HepG2 (cell line): ENCODE results near the gene CCND2. TPM values are rescaled to one million over a fixed set of nuclear protein-coding genes. Genes with fewer than 3 reads are reported as not detected.

Experiments
- ATAC-seq: fragments of 200-7000 bp; cut with Tn5 transposase; 3 replicates; pipeline ENCODE4 v1.9.1; 2020; ENCODE audit warnings: mild to moderate bottlenecking, moderate library complexity
- BruUV-seq: library from RNA; stranded (reverse); fragments of 400-500 nt; replicated peaks from 2 replicates; lab custom pipeline; 2021; lab: Mats Ljungman, UMichigan
- CTCF ChIA-PET: fragments of 300-600 bp; formaldehyde crosslinking; extraction: SDS; loops from one replicate; lab custom pipeline; 2021; ENCODE audit warnings: low total read pairs, inconsistent platforms, low intra/inter-chr PET ratio; lab: Yijun Ruan, JAX
- POLR2A ChIA-PET: fragments of 350-600 bp; sonication (Branson Sonifier 250); formaldehyde crosslinking; loops from one replicate; lab custom pipeline; 2020; ENCODE audit warnings: antibody characterized with exemption, inconsistent platforms; lab: Yijun Ruan, JAX
- DNase-seq: peaks from one replicate; pipeline ENCODE4 v3.0.0-alpha.2; 2015; ENCODE audit warnings: low spot score
- FAIRE-seq: peaks from 3 replicates; lab custom pipeline; 2011; peaks lifted over from hg19 to GRCh38; lab: Jason Lieb, UNC
- H2AFZ ChIP-seq: one replicate; pipeline ENCODE4 v1.6.1; 2011; ENCODE audit warnings: low read length, inconsistent platforms
- H3K27ac ChIP-seq: fragments of 300-600 bp; 3 replicates; pipeline ENCODE4 v1.8.0; 2011; ENCODE audit warnings: mixed run types, mild to moderate bottlenecking, mixed read lengths, low read length, inconsistent platforms; ENCODE audit not compliant: insufficient read depth; ENCODE audit errors: extremely low read length
- H3K27me3 ChIP-seq, 2 experiments: fragments of 200-600 bp in 1 of 2; 2 replicates in 1 of 2; 3 replicates in 1 of 2; pipeline versions ENCODE4 v1.6.0 to v1.8.0; 2011; ENCODE audit warnings: low read length in 2 of 2, mild to moderate bottlenecking in 2 of 2, moderate library complexity in 2 of 2, inconsistent platforms in 1 of 2; ENCODE audit not compliant: insufficient read depth in 2 of 2, control insufficient read depth in 1 of 2
- H3K36me3 ChIP-seq, 2 experiments: fragments of 200-600 bp in 1 of 2; replicated peaks in 1 of 2; 2 replicates in 1 of 2; 3 replicates in 1 of 2; pipeline versions ENCODE4 v1.5.1 to v1.8.0; 2011; ENCODE audit warnings: low read length in 2 of 2, inconsistent platforms in 1 of 2; ENCODE audit not compliant: insufficient read depth in 2 of 2, control insufficient read depth in 1 of 2
- H3K4me1 ChIP-seq: 2 replicates; pipeline ENCODE4 v1.5.1; 2012; ENCODE audit warnings: low read length, inconsistent platforms; ENCODE audit not compliant: insufficient read depth
- H3K4me2 ChIP-seq: 2 replicates; pipeline ENCODE4 v1.6.0; 2011; ENCODE audit warnings: low read depth, low read length, inconsistent platforms
- H3K4me3 ChIP-seq, 3 experiments: fragments of 200-600 bp in 1 of 3; sonication (generic), shearing (Covaris generic) in 1 of 3; replicated peaks in 1 of 3; 2 replicates each; pipeline ENCODE4 v1.5.1; 2011 to 2016; ENCODE audit warnings: low read length in 3 of 3, inconsistent platforms in 2 of 3, low read depth in 2 of 3, mild to moderate bottlenecking in 2 of 3, control low read depth in 1 of 3, mixed read lengths in 1 of 3; ENCODE audit not compliant: insufficient read depth in 1 of 3
- H3K79me2 ChIP-seq: one replicate; pipeline ENCODE4 v1.6.1; 2011; ENCODE audit warnings: low read length, inconsistent platforms; ENCODE audit not compliant: insufficient read depth
- H3K9ac ChIP-seq: 2 replicates; pipeline ENCODE4 v1.6.0; 2011; ENCODE audit warnings: mild to moderate bottlenecking, low read depth, low read length, inconsistent platforms; ENCODE audit not compliant: insufficient read depth
- H3K9me3 ChIP-seq: 2 replicates; pipeline ENCODE4 v1.5.1; 2012; ENCODE audit warnings: mild to moderate bottlenecking, low read length
- H4K20me1 ChIP-seq: 2 replicates; pipeline ENCODE4 v1.6.0; 2011; ENCODE audit warnings: inconsistent platforms, mild to moderate bottlenecking, low read length, moderate library complexity; ENCODE audit not compliant: insufficient read depth
- ARID2 ChIP-seq: sonication (generic); formaldehyde crosslinking; IDR thresholded peaks from 2 replicates; pipeline ENCODE4 v1.8.1; 2022; ENCODE audit warnings: mild to moderate bottlenecking, missing genetic modification reagents, borderline replicate concordance
- ATF1 ChIP-seq: IDR thresholded peaks from 2 replicates; pipeline ENCODE4 v1.6.1; 2016; ENCODE audit warnings: mild to moderate bottlenecking, control low read depth
- CBX1 ChIP-seq: IDR thresholded peaks from one replicate; pipeline ENCODE4 v1.6.1; 2016; ENCODE audit warnings: antibody characterized with exemption, low read depth
- ETV5 ChIP-seq: IDR thresholded peaks from 2 replicates; pipeline ENCODE4 v1.6.1; 2018; ENCODE audit warnings: missing biosample characterization, missing genetic modification reagents, inconsistent platforms, borderline replicate concordance
- FOXM1 ChIP-seq: sonication (generic); formaldehyde crosslinking; IDR thresholded peaks from 2 replicates; pipeline ENCODE4 v1.5.0; 2020; ENCODE audit warnings: missing genetic modification reagents
- IKZF5 ChIP-seq: IDR thresholded peaks from 2 replicates; pipeline ENCODE4 v1.6.1; 2018; ENCODE audit warnings: missing genetic modification reagents, mild to moderate bottlenecking, missing compliant biosample characterization
- THAP11 ChIP-seq: IDR thresholded peaks from 2 replicates; pipeline ENCODE4 v1.6.1; 2016; ENCODE audit warnings: missing biosample characterization, missing genetic modification reagents
- ZNF264 ChIP-seq: sonication (generic); formaldehyde crosslinking; IDR thresholded peaks from 2 replicates; pipeline ENCODE4 v1.4.0; 2020; ENCODE audit warnings: missing genetic modification reagents
- ZNF317 ChIP-seq: sonication (generic); formaldehyde crosslinking; IDR thresholded peaks from 2 replicates; pipeline ENCODE4 v1.5.0; 2020; ENCODE audit warnings: mild to moderate bottlenecking, missing genetic modification reagents
- ZNF574 ChIP-seq: sonication (generic); formaldehyde crosslinking; IDR thresholded peaks from 2 replicates; pipeline ENCODE4 v1.4.0; 2020; ENCODE audit warnings: missing genetic modification reagents
- ZNF577 ChIP-seq: sonication (generic); formaldehyde crosslinking; IDR thresholded peaks from 2 replicates; pipeline ENCODE4 v1.4.0; 2020; ENCODE audit warnings: mild to moderate bottlenecking, low read depth, missing genetic modification reagents, borderline replicate concordance
- ZNF761 ChIP-seq: sonication (generic); formaldehyde crosslinking; conservative IDR thresholded peaks from 2 replicates; pipeline ENCODE4 v1.4.0; 2020; ENCODE audit warnings: mild to moderate bottlenecking, missing genetic modification reagents
- WGBS: methylation state at CpG from one replicate; pipeline ENCODE4 v1.1.6; 2017; ENCODE audit warnings: low lambda C conversion rate; 5-methylcytosine and 5-hydroxymethylcytosine counted together
- in situ Hi-C: cut with HindIII; loops from 2 replicates; pipeline ENCODE4 v1.10.0; 2017; ENCODE audit warnings: low pct_unique_long_range_greater_than_20kb; ENCODE audit not compliant: extremely low pct_ligation_motif_present
- intact Hi-C: fragments of 100-400 bp; cut with micrococcal nuclease; formaldehyde crosslinking; loops from one replicate; pipeline ENCODE4 v1.10.0; 2022; ENCODE audit not compliant: unreplicated experiment
- polyA plus RNA-seq, 8 experiments: library from polyadenylated mRNA; depleted of rRNA in 3 of 8; stranded (reverse) in 7 of 8; unstranded in 1 of 8; fragments of >200 nt; fragmentation: Illumina TruSeq in 4 of 8; extraction: Trizol in 4 of 8; gene quantifications; 2 replicates each; pipeline versions ENCODE4 v1.2.1 to v1.2.3, GENCODE V29; 2011 to 2016; ENCODE audit warnings: low read depth in 4 of 8, missing spikeins in 1 of 8, mixed read lengths in 1 of 8; ENCODE audit not compliant: insufficient read depth in 1 of 8
- total RNA-seq, 5 experiments: library from RNA; depleted of rRNA; stranded (reverse); fragments of >200 nt; fragmentation: Illumina TruSeq; extraction: Trizol; gene quantifications; 2 replicates each; pipeline ENCODE4 v1.2.3, GENCODE V29; 2016; ENCODE audit warnings: low read depth in 1 of 5

CCND2 gene
- total and polyA plus RNA-seq, 2 of the 13 experiments (the other 11 are each of a cell fraction or from before 2014, with no cell fraction given) = 0.61 to 1.4 TPM

GRCh38 chr12:4281173-4281654 is 7.7 kb downstream of the CCND2 start:
- WGBS = 57% methylated on average over 16 of the region's 16 CpGs
- ATAC-seq (no peak), DNase-seq (no peak), FAIRE-seq (no peak)
- POLR2A ChIA-PET = no interaction called here
- in situ Hi-C loops (no loop called here), intact Hi-C loops (no loop called here)
- no TSS peak for BruUV-seq
- no peak overlapping the region for H3K27ac ChIP-seq
- H3K79me2 ChIP-seq = no peaks in the 10 kb centered on the region
- H3K27me3 ChIP-seq = peaks cover 8 to 49% of the 10 kb centered on the region in 2 experiments; a peak in 4 of 5 replicates
- H3K9ac ChIP-seq = no peak overlapping the region
- H3K9me3 ChIP-seq = no peaks in the 10 kb centered on the region
- peak overlapping the region; percentile 24; the same call in 1 of the 2 replicates for H3K4me2 ChIP-seq
- H2AFZ ChIP-seq = no peak overlapping the region
- TF ChIP-seq THAP11 (CRISPR knock-in tag) = no peak
- TF ChIP-seq ZNF574 = no peak
- no peak for TF ChIP-seq ATF1 (CRISPR knock-in tag)
- no peak for TF ChIP-seq IKZF5 (CRISPR knock-in tag)
- no peak for TF ChIP-seq ZNF264 (CRISPR knock-in tag)
- no peak for TF ChIP-seq ZNF317 (CRISPR knock-in tag)
- TF ChIP-seq ARID2 (CRISPR knock-in tag) = no peak
- TF ChIP-seq CBX1 = no peak
- no peak for TF ChIP-seq ZNF577 (CRISPR knock-in tag)
- TF ChIP-seq ZNF761 = no peak
- TF ChIP-seq ETV5 (CRISPR knock-in tag) = no peak
- TF ChIP-seq FOXM1 = no peak
- H3K36me3 ChIP-seq = no peaks in the 10 kb centered on the region
- CTCF ChIA-PET = no interaction called here
- peaks cover 20% of the 10 kb centered on the region for H3K4me1 ChIP-seq
- H3K4me3 ChIP-seq = no peak overlapping the region
- H4K20me1 ChIP-seq = no peaks in the 10 kb centered on the region
